Kidney (tissue), 14 donors: ENCODE results near the gene MRPL34. TPM values are rescaled to one million over a fixed set of nuclear protein-coding genes. Genes with fewer than 3 reads are reported as not detected.

Experiments
- DNase-seq, 5 donors: peaks; one replicate each; pipeline ENCODE4 v3.0.0-alpha.2; 2013 to 2020
- FAIRE-seq: peaks from 2 replicates; lab custom pipeline; 2012; peaks lifted over from hg19 to GRCh38; lab: Jason Lieb, UNC
- H3K27ac ChIP-seq, 2 donors: one replicate each; pipeline ENCODE4 v1.7.0; 2013; ENCODE audit warnings: low read depth in 2 of 2, low read length in 2 of 2, inconsistent platforms in 1 of 2
- H3K27me3 ChIP-seq: one replicate; pipeline ENCODE4 v1.7.1; 2013; ENCODE audit warnings: low read length, inconsistent platforms; ENCODE audit not compliant: control insufficient read depth, insufficient read depth
- H3K36me3 ChIP-seq, 3 donors: one replicate each; pipeline versions ENCODE4 v1.7.0 to v1.7.1; 2013; ENCODE audit warnings: low read length in 3 of 3, control low read depth in 1 of 3, inconsistent platforms in 1 of 3; ENCODE audit not compliant: insufficient read depth in 3 of 3, control insufficient read depth in 2 of 3
- H3K4me1 ChIP-seq, 3 donors: one replicate each; pipeline versions ENCODE4 v1.7.0 to v1.7.1; 2013; ENCODE audit warnings: low read length in 3 of 3, inconsistent platforms in 1 of 3, low read depth in 1 of 3; ENCODE audit not compliant: control insufficient read depth in 2 of 3, insufficient read depth in 2 of 3
- H3K4me3 ChIP-seq, 3 donors: one replicate each; pipeline versions ENCODE4 v1.7.0 to v1.8.1; 2013; ENCODE audit warnings: low read length in 3 of 3, control low read depth in 1 of 3, inconsistent platforms in 1 of 3
- H3K9ac ChIP-seq, 3 donors: one replicate each; pipeline versions ENCODE4 v1.7.0 to v1.7.1; 2013; ENCODE audit warnings: low read length in 3 of 3, control low read depth in 1 of 3, inconsistent platforms in 1 of 3
- H3K9me3 ChIP-seq, 3 donors: one replicate each; pipeline versions ENCODE4 v1.7.0 to v1.7.1; 2013; ENCODE audit warnings: low read length in 3 of 3, control low read depth in 1 of 3, inconsistent platforms in 1 of 3; ENCODE audit not compliant: control insufficient read depth in 2 of 3, insufficient read depth in 1 of 3
- intact Hi-C: fragments of 100-400 bp; cut with DNase I; formaldehyde crosslinking; loops from one replicate; pipeline ENCODE4 v1.11.1; 2022
- polyA plus RNA-seq: library from polyadenylated mRNA; stranded (reverse); fragments of 350-450 nt; fragmentation: Illumina TruSeq; extraction: RNeasy Lipid Tissue Mini Kit (QIAGEN cat#74804); gene quantifications from one replicate; pipeline ENCODE4 v1.2.3, GENCODE V29; 2014; ENCODE audit warnings: low read depth, low replicate concordance; ENCODE audit not compliant: insufficient read depth
- total RNA-seq: library from RNA; stranded (reverse); fragmentation: NEBNext Ultra II Directional; extraction: Animal tissue kit (Norgen Biotek cat#: 25700); gene quantifications from one replicate; pipeline ENCODE4 v1.2.1, GENCODE V29; 2021
- TF ChIP-seq, protein P1 (sequence below): IDR thresholded peaks from 3 replicates; pipeline ENCODE4 v1.5.1; 2012; ENCODE audit warnings: mild to moderate bottlenecking, moderate library complexity, borderline replicate concordance; ENCODE audit not compliant: insufficient read depth; ENCODE audit errors: extremely low read depth
- donor health status: control.
- donor health status: control.
- donor health status: control.
- donor health status: control.
- donor health status: control.
- donor health status: DM: yes; HTN: yes; CAD: no.
- donor health status: Normal renal cell carcinoma (clear cell type).

Gene MRPL34
- total and polyA plus RNA-seq, 2 donors from 2014 or later: 59.3 to 369 TPM

DNA sequence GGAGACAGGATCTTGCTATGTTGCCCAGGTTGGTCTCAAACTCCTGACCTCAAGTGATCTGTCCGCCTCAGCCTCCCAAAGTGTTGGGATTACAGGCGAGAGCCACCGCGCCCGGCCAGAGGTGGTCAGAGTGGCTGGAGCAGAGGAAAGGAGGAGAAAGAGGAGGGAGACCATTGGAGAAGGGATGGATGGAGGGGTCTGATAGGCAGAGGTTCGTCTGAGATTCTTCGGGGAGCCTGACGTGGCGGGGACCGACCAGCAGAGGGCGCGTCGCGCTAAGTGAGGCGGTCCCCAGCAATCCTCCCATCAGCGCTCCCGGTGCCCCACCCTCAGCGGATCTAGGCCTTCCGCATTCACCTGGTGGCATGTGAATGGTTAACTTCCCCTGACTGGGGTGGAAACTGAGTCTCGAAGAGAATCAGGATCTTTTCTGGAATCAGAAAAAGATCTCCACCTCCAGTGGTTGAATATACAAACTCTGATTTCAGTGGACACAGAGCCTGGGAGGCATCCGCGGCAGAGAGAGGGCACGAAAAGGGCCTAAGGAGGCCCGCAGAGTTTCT is 40.5 kb downstream of the MRPL34 start:
- Histone ChIP-seq H3K27ac (no peak overlapping the region), H3K4me1 (peaks cover 0 to 4% (median 0%) of the 10 kb centered on the region in 3 donors), H3K9me3 (no peaks in the 10 kb centered on the region), H3K4me3 (no peak overlapping the region), H3K36me3 (no peaks in the 10 kb centered on the region), H3K9ac (no peak overlapping the region), H3K27me3 (no peaks in the 10 kb centered on the region)
- intact Hi-C loops: no loop called here
- peak; percentile 75 to 89 (median 83) for DNase-seq
- no peak for FAIRE-seq
- TF ChIP-seq, protein P1, sequence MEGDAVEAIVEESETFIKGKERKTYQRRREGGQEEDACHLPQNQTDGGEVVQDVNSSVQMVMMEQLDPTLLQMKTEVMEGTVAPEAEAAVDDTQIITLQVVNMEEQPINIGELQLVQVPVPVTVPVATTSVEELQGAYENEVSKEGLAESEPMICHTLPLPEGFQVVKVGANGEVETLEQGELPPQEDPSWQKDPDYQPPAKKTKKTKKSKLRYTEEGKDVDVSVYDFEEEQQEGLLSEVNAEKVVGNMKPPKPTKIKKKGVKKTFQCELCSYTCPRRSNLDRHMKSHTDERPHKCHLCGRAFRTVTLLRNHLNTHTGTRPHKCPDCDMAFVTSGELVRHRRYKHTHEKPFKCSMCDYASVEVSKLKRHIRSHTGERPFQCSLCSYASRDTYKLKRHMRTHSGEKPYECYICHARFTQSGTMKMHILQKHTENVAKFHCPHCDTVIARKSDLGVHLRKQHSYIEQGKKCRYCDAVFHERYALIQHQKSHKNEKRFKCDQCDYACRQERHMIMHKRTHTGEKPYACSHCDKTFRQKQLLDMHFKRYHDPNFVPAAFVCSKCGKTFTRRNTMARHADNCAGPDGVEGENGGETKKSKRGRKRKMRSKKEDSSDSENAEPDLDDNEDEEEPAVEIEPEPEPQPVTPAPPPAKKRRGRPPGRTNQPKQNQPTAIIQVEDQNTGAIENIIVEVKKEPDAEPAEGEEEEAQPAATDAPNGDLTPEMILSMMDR: peak; percentile 89

DNA sequence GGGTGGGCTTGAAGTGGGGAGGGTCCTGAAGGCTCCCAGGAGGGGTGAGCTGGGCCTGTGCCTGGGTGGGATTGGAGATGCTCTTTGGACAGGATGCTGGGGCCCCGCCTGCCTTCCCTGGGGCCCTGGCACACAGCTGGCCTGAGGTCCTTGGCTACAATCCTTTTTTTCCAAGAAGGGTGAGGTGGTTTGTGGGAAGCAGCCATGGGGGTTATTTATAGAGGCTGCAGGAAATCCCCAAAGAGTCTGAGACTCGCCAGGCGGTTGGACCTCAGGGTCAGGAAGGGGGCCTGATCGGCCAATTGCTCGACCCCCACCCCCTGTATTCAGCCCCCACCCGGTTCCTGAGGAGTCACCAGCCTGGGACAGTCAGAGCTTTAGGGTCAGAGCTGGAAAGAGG is 41.7 kb downstream of the MRPL34 start:
- intact Hi-C loops: no loop called here
- H3K27me3 ChIP-seq: no peaks in the 10 kb centered on the region
- TF ChIP-seq, protein P1: no peak
- peak in 1 of 5 donors; percentile 85 for DNase-seq
- H3K4me3 ChIP-seq: no peak overlapping the region
- no peak overlapping the region for H3K9ac ChIP-seq
- FAIRE-seq: no peak
- no peaks in the 10 kb centered on the region for H3K36me3 ChIP-seq
- peaks cover 0 to 4% (median 0%) of the 10 kb centered on the region in 3 donors for H3K4me1 ChIP-seq
- H3K9me3 ChIP-seq: no peaks in the 10 kb centered on the region
- peak overlapping the region; percentile 22 to 54 for H3K27ac ChIP-seq

GRCh38 chr19:17347877-17348276 is 42.2 kb downstream of the MRPL34 start:
- intact Hi-C loops: no loop called here
- H3K9ac ChIP-seq: no peak overlapping the region
- H3K27ac ChIP-seq: peak overlapping the region; percentile 51 to 54
- DNase-seq: no peak
- H3K4me3 ChIP-seq: no peak overlapping the region
- TF ChIP-seq, protein P1: no peak
- H3K36me3 ChIP-seq: no peaks in the 10 kb centered on the region
- no peaks in the 10 kb centered on the region for H3K9me3 ChIP-seq
- H3K27me3 ChIP-seq: no peaks in the 10 kb centered on the region
- peaks cover 0 to 7% (median 0%) of the 10 kb centered on the region in 3 donors for H3K4me1 ChIP-seq
- no peak for FAIRE-seq
